Lung (tissue), 12 donors: Measurements from ENCODE around the gene RGCC. TPM values are rescaled to one million over a fixed set of nuclear protein-coding genes. Genes with fewer than 3 reads are reported as not detected.

ENCODE experiments used
- ATAC-seq: fragments of 200-7000 bp; cut with Tn5 transposase; one replicate; pipeline ENCODE4 v1.9.1; 2020; ENCODE audit warnings: moderate number of reproducible peaks; ENCODE audit not compliant: insufficient read depth, low FRiP score
- DNase-seq, 3 donors: peaks; one replicate each; pipeline ENCODE4 v3.0.0-alpha.2; 2013 to 2017
- H3K27ac ChIP-seq, 2 donors: one replicate each; pipeline ENCODE4 v1.5.1; 2013; ENCODE audit warnings: mild to moderate bottlenecking in 2 of 2, moderate library complexity in 2 of 2, control low read depth in 1 of 2, inconsistent platforms in 1 of 2, low read depth in 1 of 2, low read length in 1 of 2
- H3K27me3 ChIP-seq, 3 donors: one replicate each; pipeline ENCODE4 v1.5.1; 2013; ENCODE audit warnings: low read length in 2 of 3; ENCODE audit not compliant: control insufficient read depth in 3 of 3, insufficient read depth in 3 of 3
- H3K36me3 ChIP-seq, 4 donors: one replicate each; pipeline ENCODE4 v1.5.1; 2013; ENCODE audit warnings: low read length in 4 of 4, mild to moderate bottlenecking in 1 of 4, moderate library complexity in 1 of 4; ENCODE audit not compliant: control insufficient read depth in 4 of 4, insufficient read depth in 4 of 4
- H3K4me1 ChIP-seq, 5 donors: one replicate each; pipeline ENCODE4 v1.5.1; 2013; ENCODE audit warnings: low read length in 5 of 5, mild to moderate bottlenecking in 2 of 5, moderate library complexity in 1 of 5; ENCODE audit not compliant: control insufficient read depth in 5 of 5, insufficient read depth in 5 of 5
- H3K4me3 ChIP-seq: one replicate; pipeline ENCODE4 v1.5.1; 2013; ENCODE audit warnings: mild to moderate bottlenecking, control low read depth, moderate library complexity
- H3K9ac ChIP-seq, 2 donors: one replicate each; pipeline ENCODE4 v1.5.1; 2013; ENCODE audit warnings: low read length in 2 of 2, control low read depth in 1 of 2; ENCODE audit not compliant: insufficient read depth in 1 of 2
- H3K9me3 ChIP-seq, 4 donors: one replicate each; pipeline ENCODE4 v1.5.1; 2013; ENCODE audit warnings: low read length in 3 of 4, mild to moderate bottlenecking in 1 of 4, moderate library complexity in 1 of 4; ENCODE audit not compliant: control insufficient read depth in 4 of 4, insufficient read depth in 3 of 4
- CTCF ChIP-seq: IDR thresholded peaks from 2 replicates; pipeline ENCODE4 v1.5.1; 2012; ENCODE audit warnings: mild to moderate bottlenecking; ENCODE audit errors: control extremely low read depth, extremely low read depth
- WGBS, 2 donors: extraction: QIAGEN DNeasy Blood & Tissue Kit; methylation state at CpG; one replicate each; pipeline ENCODE4 v1.1.7; 2013; 5-methylcytosine and 5-hydroxymethylcytosine counted together
- polyA plus RNA-seq, 2 donors: library from polyadenylated mRNA; stranded (reverse); fragments of 200-250 nt; gene quantifications; one replicate each; pipeline ENCODE4 v1.2.1, GENCODE V29; 2013
- total RNA-seq, 2 donors: library from RNA; depleted of rRNA in 1 of 2; stranded (reverse); fragments of >200 nt in 1 of 2; gene quantifications; one replicate each; pipeline ENCODE4 v1.2.1, GENCODE V29; 2014 to 2021
- donor health status: control.
- donor health status: control.
- donor health status: Bipolar disorder and iron deficiency.
- donor health status: healthy.
- donor health status: DM: yes; HTN: yes; CAD: no.

RGCC gene
- total and polyA plus RNA-seq, 4 donors: 167 to 359 (median 292) TPM

- Histone ChIP-seq H3K27ac (no peak overlapping the region), H3K4me3 (no peak overlapping the region), H3K27me3 (no peaks in the 10 kb centered on the region), H3K9me3 (no peaks in the 10 kb centered on the region), H3K9ac (no peak overlapping the region), H3K4me1 (no peaks in the 10 kb centered on the region), H3K36me3 (no peaks in the 10 kb centered on the region)
- WGBS, 2 donors: 87 to 92% methylated on average over 6 of the region's 6 CpGs
- DNase-seq (no peak), ATAC-seq (no peak)
- TF ChIP-seq CTCF: no peak
These were observed 22.4 kb upstream of the RGCC start for GRCh38 chr13:41434831-41435520.

DNA sequence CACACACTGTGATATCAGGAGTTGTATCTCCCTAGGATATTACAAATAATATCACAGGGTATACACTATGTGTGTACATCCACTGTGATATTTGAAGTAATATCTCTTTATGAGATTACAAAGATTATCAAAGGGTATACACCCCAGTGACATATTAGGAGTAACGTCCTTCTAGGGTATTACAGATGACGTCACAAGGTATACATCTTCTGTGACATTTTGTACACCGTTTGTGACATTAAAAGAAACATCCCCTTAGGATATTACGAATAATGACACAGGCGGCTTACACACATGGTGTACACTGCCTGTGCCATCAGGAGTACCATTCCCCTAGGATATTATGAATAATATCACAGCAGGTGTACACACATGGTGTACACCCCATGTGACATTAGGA, 13.4 kb upstream of the RGCC start:
- no peak for DNase-seq
- no peaks in the 10 kb centered on the region for H3K27me3 ChIP-seq
- no peaks in the 10 kb centered on the region for H3K9me3 ChIP-seq
- no peaks in the 10 kb centered on the region for H3K36me3 ChIP-seq
- H3K27ac ChIP-seq: no peak overlapping the region
- 92 to 98% methylated on average over 5 of the region's 5 CpGs for WGBS, 2 donors
- no peak for TF ChIP-seq CTCF
- no peak overlapping the region for H3K9ac ChIP-seq
- no peaks in the 10 kb centered on the region for H3K4me1 ChIP-seq
- H3K4me3 ChIP-seq: no peak overlapping the region
- ATAC-seq: no peak

DNA sequence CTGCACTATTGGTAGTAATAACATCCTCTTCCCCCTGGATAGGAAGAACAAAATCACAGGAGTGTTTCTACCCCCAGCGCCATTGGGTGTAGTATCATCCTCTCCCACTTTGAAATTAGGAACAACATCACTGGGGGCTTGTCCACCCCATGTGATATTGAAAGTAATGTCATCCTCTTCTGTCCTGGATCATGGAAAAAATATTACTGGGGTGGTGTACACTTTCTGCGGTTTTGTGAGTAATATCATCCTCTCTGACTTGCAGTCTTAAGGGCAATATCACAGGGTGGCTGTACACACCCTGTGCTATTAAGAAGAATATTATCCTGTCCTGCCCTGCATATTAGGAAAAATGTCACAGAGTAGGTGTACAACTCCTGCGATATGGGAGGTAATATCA, 4.9 kb upstream of the RGCC start:
- ATAC-seq (no peak), DNase-seq (no peak)
- H3K27me3 ChIP-seq: peaks cover 0 to 2% (median 0%) of the 10 kb centered on the region in 3 donors
- H3K4me3 ChIP-seq: no peak overlapping the region
- H3K9ac ChIP-seq: no peak overlapping the region
- peaks cover 0 to 3% (median 0%) of the 10 kb centered on the region in 4 donors for H3K9me3 ChIP-seq
- 75 to 92% methylated on average over 3 of the region's 3 CpGs for WGBS, 2 donors
- no peaks in the 10 kb centered on the region for H3K36me3 ChIP-seq
- no peak overlapping the region for H3K27ac ChIP-seq
- no peak for TF ChIP-seq CTCF
- peaks cover 0 to 4% (median 0%) of the 10 kb centered on the region in 5 donors for H3K4me1 ChIP-seq

DNA sequence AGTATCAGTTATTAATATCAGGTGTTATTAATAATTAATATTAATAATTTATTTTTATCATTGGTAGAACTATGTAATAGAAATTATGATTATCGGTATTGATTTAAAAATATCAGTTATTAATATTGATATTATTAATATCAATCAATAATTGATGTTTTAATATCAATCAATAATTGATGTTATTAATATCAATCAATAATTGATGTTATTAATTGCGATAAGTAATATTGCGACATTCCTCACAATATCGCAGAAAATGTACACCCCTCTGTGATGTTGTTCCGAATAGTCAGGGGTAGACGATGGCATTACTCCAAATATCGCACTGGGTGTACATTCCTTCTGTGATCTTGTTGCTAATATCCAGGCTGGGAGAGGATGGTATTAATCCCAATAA, 3.7 kb upstream of the RGCC start:
- DNase-seq: no peak
- WGBS, 2 donors: 90 to 94% methylated on average over 7 of the region's 7 CpGs
- H3K36me3 ChIP-seq: peaks cover 0 to 5% (median 0%) of the 10 kb centered on the region in 4 donors

More for the DNA sequence above, 3.7 kb upstream of the RGCC start:
- Histone ChIP-seq H3K27ac (no peak overlapping the region), H3K27me3 (peaks cover 0 to 2% (median 0%) of the 10 kb centered on the region in 3 donors), H3K4me1 (peaks cover 0 to 12% (median 0%) of the 10 kb centered on the region in 5 donors), H3K4me3 (no peak overlapping the region), H3K9ac (no peak overlapping the region), H3K9me3 (peaks cover 0 to 3% (median 2%) of the 10 kb centered on the region in 4 donors)
- no peak for ATAC-seq
- no peak for TF ChIP-seq CTCF
